ENCODE results near the gene HSD11B1. TPM values are rescaled to one million over a fixed set of nuclear protein-coding genes. Genes with fewer than 3 reads are reported as not detected.

Gene HSD11B1
- total RNA-seq, 1 experiment from 2014 or later: not detected

DNA sequence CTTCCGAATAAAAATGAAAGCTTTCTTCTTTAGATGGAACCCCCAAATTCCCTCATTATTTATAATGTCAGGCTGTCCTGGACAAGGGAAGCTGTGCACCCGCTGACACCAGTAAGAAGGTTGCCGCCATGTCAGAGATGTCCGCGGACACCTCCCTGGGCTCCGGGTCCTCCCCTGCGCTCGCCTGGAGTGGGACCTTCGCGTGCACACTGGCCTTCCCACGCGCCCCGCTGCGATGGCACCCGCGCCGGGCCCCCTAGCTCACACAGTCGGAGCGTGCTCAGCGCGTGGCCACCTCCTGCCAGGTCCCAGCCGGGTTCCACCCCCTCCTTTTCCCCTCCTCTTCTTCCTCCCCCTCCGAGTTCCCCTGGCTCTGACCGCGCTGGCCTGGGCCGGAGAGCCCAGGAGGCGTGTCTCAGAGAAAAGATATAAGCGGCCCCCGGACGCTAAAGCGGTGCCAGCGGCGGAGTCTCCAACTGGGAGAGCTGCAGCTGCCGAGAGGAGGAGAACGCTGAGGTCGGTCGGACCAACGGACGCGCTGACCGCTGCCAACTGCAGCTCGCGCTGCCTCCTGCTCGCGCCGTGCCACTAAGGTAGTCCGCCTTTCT is 29.6 kb upstream of the HSD11B1 start, which contains the start of gene G0S2 (continued):
- TF ChIP-seq, protein P1, sequence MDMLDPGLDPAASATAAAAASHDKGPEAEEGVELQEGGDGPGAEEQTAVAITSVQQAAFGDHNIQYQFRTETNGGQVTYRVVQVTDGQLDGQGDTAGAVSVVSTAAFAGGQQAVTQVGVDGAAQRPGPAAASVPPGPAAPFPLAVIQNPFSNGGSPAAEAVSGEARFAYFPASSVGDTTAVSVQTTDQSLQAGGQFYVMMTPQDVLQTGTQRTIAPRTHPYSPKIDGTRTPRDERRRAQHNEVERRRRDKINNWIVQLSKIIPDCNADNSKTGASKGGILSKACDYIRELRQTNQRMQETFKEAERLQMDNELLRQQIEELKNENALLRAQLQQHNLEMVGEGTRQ (CRISPR knock-in tag; IDR thresholded peaks at IDR 0.05): no peak
- TF ChIP-seq TEAD1 (CRISPR knock-in tag; IDR thresholded peaks at IDR 0.05): no peak
- 0 out of 2 replicates have a peak, but pooled peaks have one; percentile 35 for TF ChIP-seq CREM (CRISPR knock-in tag; IDR thresholded peaks at IDR 0.05)
- no peak for TF ChIP-seq ZNF121 (CRISPR knock-in tag; IDR thresholded peaks at IDR 0.05)
- TF ChIP-seq RORB (CRISPR knock-in tag; IDR thresholded peaks at IDR 0.05): no peak
- TF ChIP-seq ZNF423 (CRISPR knock-in tag; IDR thresholded peaks at IDR 0.05): peak; percentile 39; the same call in 1 of the 2 replicates
- TF ChIP-seq, protein P2, sequence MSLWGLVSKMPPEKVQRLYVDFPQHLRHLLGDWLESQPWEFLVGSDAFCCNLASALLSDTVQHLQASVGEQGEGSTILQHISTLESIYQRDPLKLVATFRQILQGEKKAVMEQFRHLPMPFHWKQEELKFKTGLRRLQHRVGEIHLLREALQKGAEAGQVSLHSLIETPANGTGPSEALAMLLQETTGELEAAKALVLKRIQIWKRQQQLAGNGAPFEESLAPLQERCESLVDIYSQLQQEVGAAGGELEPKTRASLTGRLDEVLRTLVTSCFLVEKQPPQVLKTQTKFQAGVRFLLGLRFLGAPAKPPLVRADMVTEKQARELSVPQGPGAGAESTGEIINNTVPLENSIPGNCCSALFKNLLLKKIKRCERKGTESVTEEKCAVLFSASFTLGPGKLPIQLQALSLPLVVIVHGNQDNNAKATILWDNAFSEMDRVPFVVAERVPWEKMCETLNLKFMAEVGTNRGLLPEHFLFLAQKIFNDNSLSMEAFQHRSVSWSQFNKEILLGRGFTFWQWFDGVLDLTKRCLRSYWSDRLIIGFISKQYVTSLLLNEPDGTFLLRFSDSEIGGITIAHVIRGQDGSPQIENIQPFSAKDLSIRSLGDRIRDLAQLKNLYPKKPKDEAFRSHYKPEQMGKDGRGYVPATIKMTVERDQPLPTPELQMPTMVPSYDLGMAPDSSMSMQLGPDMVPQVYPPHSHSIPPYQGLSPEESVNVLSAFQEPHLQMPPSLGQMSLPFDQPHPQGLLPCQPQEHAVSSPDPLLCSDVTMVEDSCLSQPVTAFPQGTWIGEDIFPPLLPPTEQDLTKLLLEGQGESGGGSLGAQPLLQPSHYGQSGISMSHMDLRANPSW (CRISPR knock-in tag; conservative IDR thresholded peaks at IDR 0.05; ENCODE audit: low read depth): no peak
- TF ChIP-seq HMGA2 (CRISPR knock-in tag; IDR thresholded peaks at IDR 0.05): no peak
- TF ChIP-seq SOX15 (CRISPR knock-in tag; IDR thresholded peaks at IDR 0.05): no peak

DNA sequence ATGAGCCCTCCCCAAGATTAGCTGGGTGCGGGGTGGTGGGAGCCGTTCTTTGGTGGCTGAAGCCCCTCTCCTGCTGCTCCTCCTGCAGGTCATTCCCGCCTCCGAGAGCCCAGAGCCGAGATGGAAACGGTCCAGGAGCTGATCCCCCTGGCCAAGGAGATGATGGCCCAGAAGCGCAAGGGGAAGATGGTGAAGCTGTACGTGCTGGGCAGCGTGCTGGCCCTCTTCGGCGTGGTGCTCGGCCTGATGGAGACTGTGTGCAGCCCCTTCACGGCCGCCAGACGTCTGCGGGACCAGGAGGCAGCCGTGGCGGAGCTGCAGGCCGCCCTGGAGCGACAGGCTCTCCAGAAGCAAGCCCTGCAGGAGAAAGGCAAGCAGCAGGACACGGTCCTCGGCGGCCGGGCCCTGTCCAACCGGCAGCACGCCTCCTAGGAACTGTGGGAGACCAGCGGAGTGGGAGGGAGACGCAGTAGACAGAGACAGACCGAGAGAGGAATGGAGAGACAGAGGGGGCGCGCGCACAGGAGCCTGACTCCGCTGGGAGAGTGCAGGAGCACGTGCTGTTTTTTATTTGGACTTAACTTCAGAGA is 29.0 kb upstream of the HSD11B1 start:
- H3K9me3 Mint-ChIP-seq: peaks cover 4% of the 10 kb centered on the region
- POLR2A ChIA-PET: interaction anchor here (1.0 to 1.6 kb wide), 2 partner anchors 23 to 109 kb away, joined by 4 to 6 read pairs; partner anchors contain the start of genes C1orf74 and LAMB3
- ATAC-seq: peak; percentile 74
- H3K4me1 Mint-ChIP-seq: peaks cover 18% of the 10 kb centered on the region
- H3K4me3 Mint-ChIP-seq: peak overlapping the region; percentile 76
- TF ChIP-seq HMGA2 (CRISPR knock-in tag; IDR thresholded peaks at IDR 0.05) (no peak), TEAD1 (CRISPR knock-in tag; IDR thresholded peaks at IDR 0.05) (0 out of 2 replicates have a peak, but pooled peaks have one; percentile 36), ZNF232 (CRISPR knock-in tag; IDR thresholded peaks at IDR 0.05) (no peak), ZNF263 (CRISPR knock-in tag; IDR thresholded peaks at IDR 0.05; ENCODE audit: low read depth) (no peak), FOXP1 (CRISPR knock-in tag; IDR thresholded peaks at IDR 0.05; ENCODE audit: borderline replicate concordance) (peak; percentile 64; the same call in 1 of the 2 replicates), CREM (CRISPR knock-in tag; IDR thresholded peaks at IDR 0.05) (0 out of 2 replicates have a peak, but pooled peaks have one; percentile 3), MYBL2 (CRISPR knock-in tag; IDR thresholded peaks at IDR 0.05) (no peak), NR2C2 (CRISPR knock-in tag; IDR thresholded peaks at IDR 0.05) (no peak)
- TF ChIP-seq, protein P3, sequence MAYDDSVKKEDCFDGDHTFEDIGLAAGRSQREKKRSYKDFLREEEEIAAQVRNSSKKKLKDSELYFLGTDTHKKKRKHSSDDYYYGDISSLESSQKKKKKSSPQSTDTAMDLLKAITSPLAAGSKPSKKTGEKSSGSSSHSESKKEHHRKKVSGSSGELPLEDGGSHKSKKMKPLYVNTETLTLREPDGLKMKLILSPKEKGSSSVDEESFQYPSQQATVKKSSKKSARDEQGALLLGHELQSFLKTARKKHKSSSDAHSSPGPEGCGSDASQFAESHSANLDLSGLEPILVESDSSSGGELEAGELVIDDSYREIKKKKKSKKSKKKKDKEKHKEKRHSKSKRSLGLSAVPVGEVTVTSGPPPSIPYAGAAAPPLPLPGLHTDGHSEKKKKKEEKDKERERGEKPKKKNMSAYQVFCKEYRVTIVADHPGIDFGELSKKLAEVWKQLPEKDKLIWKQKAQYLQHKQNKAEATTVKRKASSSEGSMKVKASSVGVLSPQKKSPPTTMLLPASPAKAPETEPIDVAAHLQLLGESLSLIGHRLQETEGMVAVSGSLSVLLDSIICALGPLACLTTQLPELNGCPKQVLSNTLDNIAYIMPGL (CRISPR knock-in tag; IDR thresholded peaks at IDR 0.05): no peak; the same call in 1 of the 2 replicates
- TF ChIP-seq, protein P4, sequence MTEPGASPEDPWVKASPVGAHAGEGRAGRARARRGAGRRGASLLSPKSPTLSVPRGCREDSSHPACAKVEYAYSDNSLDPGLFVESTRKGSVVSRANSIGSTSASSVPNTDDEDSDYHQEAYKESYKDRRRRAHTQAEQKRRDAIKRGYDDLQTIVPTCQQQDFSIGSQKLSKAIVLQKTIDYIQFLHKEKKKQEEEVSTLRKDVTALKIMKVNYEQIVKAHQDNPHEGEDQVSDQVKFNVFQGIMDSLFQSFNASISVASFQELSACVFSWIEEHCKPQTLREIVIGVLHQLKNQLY (CRISPR knock-in tag; IDR thresholded peaks at IDR 0.05): no peak
- TF ChIP-seq, protein P5, sequence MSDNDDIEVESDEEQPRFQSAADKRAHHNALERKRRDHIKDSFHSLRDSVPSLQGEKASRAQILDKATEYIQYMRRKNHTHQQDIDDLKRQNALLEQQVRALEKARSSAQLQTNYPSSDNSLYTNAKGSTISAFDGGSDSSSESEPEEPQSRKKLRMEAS (CRISPR knock-in tag; IDR thresholded peaks at IDR 0.05): peak; percentile 70
- H3K27ac Mint-ChIP-seq: no peak overlapping the region
- no peaks in the 10 kb centered on the region for H3K36me3 Mint-ChIP-seq
- DNase-seq (ENCODE audit: low spot score): peak; percentile 41
- CTCF ChIA-PET: interaction anchor here (0.7 to 2.8 kb wide), 13 partner anchors 9 to 110 kb away, joined by 3 to 10 read pairs (median 4); partner anchors contain the start of gene LAMB3
- H3K27me3 Mint-ChIP-seq (ENCODE audit: low read depth): peaks cover 73% of the 10 kb centered on the region
